HG03457 (cell line): Measurements from ENCODE around the gene NTN5.
A peak's percentile ranks its signal among the peaks of the same experiment; 100 is the strongest.
"Not testable (repeated sequence)": the region's sequence is repeated elsewhere in the genome, so short reads cannot be mapped to it uniquely, and the experiment has no call there.

ENCODE experiments used
- ATAC-seq: cut with Tn5 transposase; IDR thresholded peaks from one replicate; pipeline ENCODE4 v1.9.1; 2021; ENCODE audit warnings: moderate number of reproducible peaks; ENCODE audit not compliant: unreplicated experiment

The NTN5 gene

GRCh38 chr19:48672994-48673393 is at the start of gene NTN5:
NTN5 (minus strand) TSS chr19:48673017; CDS start chr19:48670986, 2,031 bp downstream.
- ATAC-seq: no peak

GRCh38 chr19:48722196-48722708 is 49.4 kb upstream of the NTN5 start:
- no peak for ATAC-seq

- ATAC-seq: peak; percentile 44
These were observed 47.9 kb upstream of the NTN5 start for GRCh38 chr19:48720613-48721296.

GRCh38 chr19:48720251-48720612 is 47.4 kb upstream of the NTN5 start:
- no peak for ATAC-seq

- ATAC-seq: no peak
These were observed 46.7 kb upstream of the NTN5 start, which contains the start of gene MAMSTR for GRCh38 chr19:48719263-48720171. MAMSTR (minus strand) TSS chr19:48719725; CDS start chr19:48719031, 694 bp downstream.

- ATAC-seq: no peak
These were observed 46.0 kb upstream of the NTN5 start for GRCh38 chr19:48718711-48719231.

- ATAC-seq: not testable (repeated sequence)
These were observed 45.3 kb upstream of the NTN5 start for GRCh38 chr19:48718106-48718505.

GRCh38 chr19:48716562-48717291 is 43.9 kb upstream of the NTN5 start:
- ATAC-seq: no peak

GRCh38 chr19:48715681-48716171 is 42.9 kb upstream of the NTN5 start:
- no peak for ATAC-seq

- no peak for ATAC-seq
These were observed 42.2 kb upstream of the NTN5 start for GRCh38 chr19:48714759-48715675.

- ATAC-seq: peak; percentile 79
These were observed 41.3 kb upstream of the NTN5 start for GRCh38 chr19:48713864-48714755.

- ATAC-seq: no peak
These were observed 40.4 kb upstream of the NTN5 start for GRCh38 chr19:48713041-48713863.

- ATAC-seq: no peak
These were observed 38.4 kb upstream of the NTN5 start for GRCh38 chr19:48711106-48711662.

GRCh38 chr19:48708471-48708870 is 35.7 kb upstream of the NTN5 start:
- no peak for ATAC-seq

- no peak for ATAC-seq
These were observed 32.6 kb upstream of the NTN5 start for GRCh38 chr19:48705431-48705830.

- no peak for ATAC-seq
These were observed 30.5 kb upstream of the NTN5 start for GRCh38 chr19:48703316-48703715.

- no peak for ATAC-seq
These were observed 29.9 kb upstream of the NTN5 start for GRCh38 chr19:48702701-48703100.
